GM13977 (cell line): Measurements from ENCODE around the gene CDH4.

Source experiments
- DNase-seq: peaks from one replicate; pipeline ENCODE4 v3.0.0; 2012; ENCODE audit warnings: low spot score
- CTCF ChIP-seq: IDR thresholded peaks from 2 replicates; pipeline ENCODE4 v1.5.1; 2012; ENCODE audit warnings: mild to moderate bottlenecking, control low read depth; ENCODE audit not compliant: insufficient read depth; ENCODE audit errors: extremely low read depth, missing control alignments
- in situ Hi-C: fragments of 300-500 bp; cut with MboI; formaldehyde crosslinking; loops from one replicate; pipeline ENCODE4 v1.12.0; 2022; ENCODE audit warnings: low sequenced_read_pairs, low pct_unique_long_range_greater_than_20kb, mixed read lengths, inconsistent platforms; ENCODE audit not compliant: unreplicated experiment

The CDH4 gene

GRCh38 chr20:61570646-61571195 is 318.7 kb downstream of the CDH4 start:
- no peak for DNase-seq
- no peak for TF ChIP-seq CTCF
- in situ Hi-C loops: no loop called here

DNA sequence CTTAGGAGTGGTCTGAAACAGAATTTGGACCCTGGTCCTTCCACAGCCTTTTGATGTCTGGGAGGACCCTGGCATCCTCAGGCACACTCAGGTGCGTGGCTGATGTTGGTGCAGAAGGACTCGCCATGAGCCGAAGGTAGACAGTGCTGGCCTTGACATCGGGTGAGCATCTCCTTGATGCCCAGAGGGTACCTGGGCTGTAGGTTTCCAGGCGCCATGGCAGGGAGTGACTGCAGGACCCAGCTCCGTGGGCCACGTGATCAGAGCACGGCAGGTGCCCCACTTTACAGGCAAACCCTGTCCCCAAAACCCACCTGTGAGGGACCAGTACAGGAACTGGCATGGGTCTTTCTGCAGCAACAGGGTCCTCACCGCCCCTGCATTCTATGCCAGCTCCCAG is 319.2 kb downstream of the CDH4 start:
- TF ChIP-seq CTCF: no peak
- no peak for DNase-seq
- in situ Hi-C loops: no loop called here

DNA sequence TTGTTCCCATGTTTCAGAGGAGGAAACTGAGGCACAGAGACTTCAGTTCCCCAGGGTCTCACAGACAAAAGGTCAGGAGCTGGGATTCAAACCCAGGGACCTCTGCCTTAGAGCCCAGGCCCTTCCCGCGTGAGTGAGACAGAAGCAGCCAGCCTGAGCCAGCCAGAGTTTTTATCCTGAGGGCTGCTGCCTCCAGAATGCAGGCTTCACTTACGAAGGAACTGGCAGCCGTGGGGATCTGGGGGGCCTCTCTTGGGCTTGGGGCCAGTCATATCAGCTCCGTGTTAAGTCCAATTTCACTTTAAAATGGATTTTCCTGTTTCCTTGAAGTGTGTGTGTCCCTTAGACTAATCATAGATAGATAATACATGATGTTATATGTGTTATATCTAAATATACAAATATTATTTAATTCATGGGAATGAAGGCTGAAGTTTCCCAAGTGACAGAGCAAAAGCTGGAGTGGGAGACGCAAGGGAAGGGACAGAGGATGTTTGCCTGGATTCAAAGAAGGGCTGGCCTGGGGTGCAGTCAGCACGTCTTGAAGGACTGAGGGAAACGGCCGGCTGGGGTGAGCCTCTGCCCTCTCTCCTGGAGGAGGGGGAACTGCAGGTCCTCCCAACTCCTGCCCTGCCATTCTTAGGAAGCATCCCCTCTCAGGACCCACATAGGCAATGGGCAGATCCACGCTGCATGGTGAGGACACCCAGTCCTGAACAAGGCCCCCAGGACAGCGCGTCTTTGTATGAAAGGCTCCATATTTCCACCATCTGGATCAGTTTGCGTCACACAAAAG is 320.1 kb downstream of the CDH4 start:
- in situ Hi-C loops: no loop called here
- no peak for TF ChIP-seq CTCF
- no peak for DNase-seq

- no peak for TF ChIP-seq CTCF
- no peak for DNase-seq
- in situ Hi-C loops: no loop called here
These were observed 320.7 kb downstream of the CDH4 start for GRCh38 chr20:61572789-61573188.

DNA sequence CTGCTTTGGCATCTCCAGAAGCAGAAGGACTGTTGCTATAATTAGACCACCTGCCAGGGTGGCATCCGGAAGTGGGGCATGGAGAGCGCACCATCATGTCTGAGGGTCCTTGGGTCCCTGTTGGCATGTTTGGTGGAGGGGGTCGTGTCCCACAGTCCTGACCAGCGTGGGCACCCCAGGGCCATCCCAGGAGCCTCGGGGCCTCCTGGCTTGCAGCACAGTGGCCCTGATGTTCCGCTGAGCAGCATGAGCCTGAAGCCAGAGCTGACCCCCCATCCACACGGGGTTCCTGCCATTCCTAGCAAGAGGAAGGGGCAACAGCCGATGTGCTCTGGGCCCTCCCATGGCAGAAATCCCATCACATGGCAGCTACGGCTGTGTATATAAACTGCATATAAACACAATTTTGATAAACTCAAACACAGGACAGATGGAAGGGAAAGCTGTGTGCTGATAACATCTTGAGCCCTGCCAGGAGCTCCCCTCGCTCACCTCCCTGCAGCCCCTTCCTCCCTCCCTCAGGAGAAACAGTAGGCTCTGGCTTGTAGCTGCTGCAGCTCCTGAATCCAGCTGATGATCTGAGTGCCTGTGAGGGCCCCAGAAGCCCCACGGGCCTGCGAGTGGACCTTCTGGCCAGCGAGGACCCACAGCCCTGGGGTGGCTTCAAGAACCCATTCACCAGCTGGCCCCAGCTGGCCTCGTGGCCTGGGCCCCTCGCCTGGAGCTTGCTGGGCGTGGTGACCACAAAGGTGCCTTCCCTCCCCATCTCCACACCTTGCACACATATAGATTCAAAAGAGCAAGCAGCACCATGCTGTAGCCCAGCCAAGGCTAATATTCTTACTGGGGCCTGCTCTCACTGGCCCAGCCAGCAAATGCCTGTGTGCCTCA is 321.6 kb downstream of the CDH4 start:
- no peak for TF ChIP-seq CTCF
- in situ Hi-C loops: no loop called here
- no peak for DNase-seq

DNA sequence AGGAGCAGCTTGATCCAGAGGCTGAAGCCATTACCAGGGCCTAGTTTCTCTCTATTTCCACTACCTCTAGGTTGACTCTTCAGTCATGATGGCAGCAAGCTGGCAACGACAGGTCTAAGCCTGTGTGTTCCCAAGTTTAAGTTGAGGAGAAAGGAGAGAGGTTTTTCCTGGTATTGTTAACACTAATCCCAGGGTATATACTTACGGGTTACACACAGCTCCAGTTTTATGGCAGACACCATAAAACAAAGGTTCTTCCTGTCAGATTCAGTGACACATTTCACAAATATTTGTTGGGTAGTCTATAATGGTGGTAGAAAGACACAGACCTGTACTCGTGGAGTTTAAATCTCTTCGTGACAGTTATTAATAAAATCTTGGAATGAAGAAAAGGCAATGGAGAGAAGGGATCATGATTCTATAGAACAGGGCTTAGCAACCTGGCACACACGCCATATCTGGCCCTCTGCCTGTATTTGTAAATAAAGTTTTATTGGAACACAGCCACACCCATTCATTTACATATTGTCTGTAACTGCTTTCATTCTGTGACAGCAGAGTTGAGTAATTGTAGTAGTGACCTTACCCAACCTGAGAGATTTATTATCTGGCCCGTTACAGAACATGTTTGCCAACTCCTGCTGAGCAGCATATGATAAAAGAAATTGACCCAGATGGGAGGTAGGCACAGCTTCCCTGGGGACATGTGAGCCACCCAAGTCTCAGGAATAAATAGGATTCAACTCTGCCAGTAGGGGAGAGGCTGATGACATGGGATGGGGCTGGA is 323.3 kb downstream of the CDH4 start:
- no peak for TF ChIP-seq CTCF
- DNase-seq: no peak
- in situ Hi-C loops: no loop called here
